Motor neuron (in vitro differentiated cells): Measurements from ENCODE around the gene CCDC88A. TPM values are rescaled to one million over a fixed set of nuclear protein-coding genes. Genes with fewer than 3 reads are reported as not detected.

ENCODE experiments used
- ATAC-seq, 8 experiments: fragments of 200-7000 bp; cut with Tn5 transposase; replicated peaks in 6 of 8; 2 replicates each; pipeline ENCODE4 v1.8.0; 2021; ENCODE audit warnings: mild to moderate bottlenecking in 8 of 8, moderate library complexity in 8 of 8
- H3K27ac ChIP-seq, 2 donors: fragments of 250-450 bp; sonication (Bioruptor Pico); 2 replicates each; pipeline ENCODE4 v1.9.0; 2021; ENCODE audit warnings: antibody characterized with exemption in 2 of 2, mild to moderate bottlenecking in 2 of 2, moderate library complexity in 1 of 2
- H3K4me1 ChIP-seq, 2 donors: fragments of 250-450 bp; sonication (Bioruptor Pico); replicated peaks in 1 of 2; 2 replicates each; pipeline ENCODE4 v1.6.1; 2021; ENCODE audit warnings: antibody characterized with exemption in 2 of 2, mild to moderate bottlenecking in 2 of 2, moderate library complexity in 1 of 2
- H3K4me3 ChIP-seq, 5 donors: fragments of 250-450 bp; sonication (Bioruptor Pico); 2 replicates each; pipeline ENCODE4 v1.9.0; 2021; ENCODE audit warnings: antibody characterized with exemption in 5 of 5, mild to moderate bottlenecking in 5 of 5, moderate library complexity in 4 of 5
- WGBS, 10 experiments: fragments of 450-650 bp; shearing (Covaris generic); methylation state at CpG; one replicate each; pipeline ENCODE4 v1.0.0; 2022; 5-methylcytosine and 5-hydroxymethylcytosine counted together
- in situ Hi-C, 9 experiments: fragments of 400-800 bp; cut with MboI; loops; one replicate each; pipeline ENCODE4 v1.15.0; 2021; ENCODE audit warnings: low sequenced_read_pairs in 9 of 9, low pct_unique_long_range_greater_than_20kb in 2 of 9; ENCODE audit not compliant: unreplicated experiment in 9 of 9
- total RNA-seq, 8 experiments: library from RNA; unstranded; fragments of 300-600 nt; gene quantifications; 2 replicates each; pipeline versions ENCODE4 v1.2.3 to v1.2.4, GENCODE V29; 2022

CCDC88A gene
- total RNA-seq, 8 experiments from 2014 or later = 25.6 to 86.9 (median 81.0) TPM

GRCh38 chr2:55438391-55439100 is 18.9 kb upstream of the CCDC88A start:
- Histone ChIP-seq H3K27ac (no peak overlapping the region), H3K4me3 (no peak overlapping the region), H3K4me1 (no peaks in the 10 kb centered on the region)
- WGBS, 10 experiments = 20 to 100% (median 79%) methylated on average over 1 to 6 of the region's 8 CpGs
- in situ Hi-C loops = no loop called here
- no peak for ATAC-seq

- no peak for ATAC-seq
- in situ Hi-C loops = no loop called here
These were observed 18.1 kb upstream of the CCDC88A start for GRCh38 chr2:55437515-55438390.

GRCh38 chr2:55431982-55432627 is 12.4 kb upstream of the CCDC88A start:
- H3K4me1 ChIP-seq = no peaks in the 10 kb centered on the region
- H3K27ac ChIP-seq = no peak overlapping the region
- H3K4me3 ChIP-seq = no peak overlapping the region
- WGBS, 10 experiments = 6 to 78% (median 42%) methylated on average over 1 to 3 of the region's 3 CpGs
- ATAC-seq = peak in 3 of 8 experiments; percentile 67 to 78 (median 68)
- in situ Hi-C loops = no loop called here

More at GRCh38 chr2:55437515-55438390, 18.1 kb upstream of the CCDC88A start:
- Histone ChIP-seq H3K27ac (no peak overlapping the region), H3K4me1 (no peaks in the 10 kb centered on the region), H3K4me3 (no peak overlapping the region)
- WGBS, 10 experiments = 80 to 92% (median 85%) methylated on average over 2 to 5 of the region's 9 CpGs; no CpG with 5 or more reads in 5 of the 10 experiments

GRCh38 chr2:55430211-55430975 is 10.7 kb upstream of the CCDC88A start:
- Histone ChIP-seq H3K27ac (no peak overlapping the region), H3K4me3 (no peak overlapping the region), H3K4me1 (no peaks in the 10 kb centered on the region)
- in situ Hi-C loops = no loop called here
- WGBS, 10 experiments = 28 to 96% (median 88%) methylated on average over 2 to 3 of the region's 3 CpGs; no CpG with 5 or more reads in 1 of the 10 experiments
- no peak for ATAC-seq

- in situ Hi-C loops = no loop called here
These were observed 8.6 kb upstream of the CCDC88A start for GRCh38 chr2:55428258-55428657.

GRCh38 chr2:55425431-55425831 is 5.8 kb upstream of the CCDC88A start:
- WGBS, 10 experiments = 8 to 100% (median 95%) methylated on average over 1 to 3 of the region's 3 CpGs; no CpG with 5 or more reads in 4 of the 10 experiments
- in situ Hi-C loops = no loop called here
- no peaks in the 10 kb centered on the region for H3K4me1 ChIP-seq
- peak in 2 of 8 experiments; percentile 41 to 70 for ATAC-seq
- no peak overlapping the region for H3K4me3 ChIP-seq
- no peak overlapping the region for H3K27ac ChIP-seq

More at GRCh38 chr2:55428258-55428657, 8.6 kb upstream of the CCDC88A start:
- Histone ChIP-seq H3K4me1 (no peaks in the 10 kb centered on the region), H3K4me3 (no peak overlapping the region), H3K27ac (no peak overlapping the region)
- 80 to 100% (median 95%) methylated on average over 2 to 3 of the region's 3 CpGs; no CpG with 5 or more reads in 1 of the 10 experiments for WGBS, 10 experiments
- no peak for ATAC-seq

- H3K27ac ChIP-seq = no peak overlapping the region
- in situ Hi-C loops = loop anchor here in 1 of 9 experiments (25.0 kb wide), 1 partner anchor 161 kb away; the partner anchor contains the start of gene MTIF2
- no peak for ATAC-seq
- H3K4me3 ChIP-seq = no peak overlapping the region
- 65 to 87% (median 74%) methylated on average over 3 to 4 of the region's 4 CpGs for WGBS, 10 experiments
- no peaks in the 10 kb centered on the region for H3K4me1 ChIP-seq
These were observed 3.4 kb upstream of the CCDC88A start for GRCh38 chr2:55422876-55423665.

- ATAC-seq = no peak
- Histone ChIP-seq H3K4me3 (no peak overlapping the region), H3K4me1 (peaks cover 0 to 6% of the 10 kb centered on the region in 2 donors), H3K27ac (no peak overlapping the region)
- 76 to 100% (median 96%) methylated on average over 1 to 4 of the region's 5 CpGs; no CpG with 5 or more reads in 3 of the 10 experiments for WGBS, 10 experiments
- in situ Hi-C loops = loop anchor here in 1 of 9 experiments (25.0 kb wide), 1 partner anchor 159 kb away; the partner anchor contains the start of gene MTIF2
These were observed 1.7 kb upstream of the CCDC88A start for GRCh38 chr2:55421326-55421725.

- in situ Hi-C loops = loop anchor here in 1 of 9 experiments (25.0 kb wide), 1 partner anchor 159 kb away; the partner anchor contains the start of gene MTIF2
- no peak for ATAC-seq
- H3K4me1 ChIP-seq = peaks cover 2 to 8% of the 10 kb centered on the region in 2 donors
- no peak overlapping the region for H3K4me3 ChIP-seq
- 0 to 99% (median 78%) methylated on average over 1 to 6 of the region's 6 CpGs; no CpG with 5 or more reads in 1 of the 10 experiments for WGBS, 10 experiments
- no peak overlapping the region for H3K27ac ChIP-seq
These were observed 1.2 kb upstream of the CCDC88A start for GRCh38 chr2:55420871-55421270.

GRCh38 chr2:55420439-55420725 is 726 bp upstream of the CCDC88A start:
- in situ Hi-C loops = loop anchor here in 1 of 9 experiments (25.0 kb wide), 1 partner anchor 158 kb away; the partner anchor contains the start of gene MTIF2
- H3K27ac ChIP-seq = no peak overlapping the region
- peak overlapping the region; percentile 74 to 97 (median 82) for H3K4me3 ChIP-seq
- 0 to 40% (median 3%) methylated on average over 1 to 3 of the region's 3 CpGs for WGBS, 10 experiments
- peaks cover 6 to 13% of the 10 kb centered on the region in 2 donors for H3K4me1 ChIP-seq
- ATAC-seq = peak in 1 of 8 experiments; percentile 1

GRCh38 chr2:55419233-55419678 is 400 bp downstream of the CCDC88A start:
- Histone ChIP-seq H3K4me1 (peaks cover 6 to 14% of the 10 kb centered on the region in 2 donors), H3K4me3 (peak overlapping the region; percentile 74 to 97 (median 82)), H3K27ac (peak overlapping the region; percentile 77 to 82)
- in situ Hi-C loops = loop anchor here in 1 of 9 experiments (25.0 kb wide), 1 partner anchor 157 kb away; the partner anchor contains the start of gene MTIF2
- WGBS, 10 experiments = 0 to 2% (median 0%) methylated on average over 4 to 16 of the region's 31 CpGs; no CpG with 5 or more reads in 5 of the 10 experiments
- peak; percentile 19 to 66 (median 62) for ATAC-seq
